Measurements from ENCODE around the gene TPM1.

TPM1 gene

DNA sequence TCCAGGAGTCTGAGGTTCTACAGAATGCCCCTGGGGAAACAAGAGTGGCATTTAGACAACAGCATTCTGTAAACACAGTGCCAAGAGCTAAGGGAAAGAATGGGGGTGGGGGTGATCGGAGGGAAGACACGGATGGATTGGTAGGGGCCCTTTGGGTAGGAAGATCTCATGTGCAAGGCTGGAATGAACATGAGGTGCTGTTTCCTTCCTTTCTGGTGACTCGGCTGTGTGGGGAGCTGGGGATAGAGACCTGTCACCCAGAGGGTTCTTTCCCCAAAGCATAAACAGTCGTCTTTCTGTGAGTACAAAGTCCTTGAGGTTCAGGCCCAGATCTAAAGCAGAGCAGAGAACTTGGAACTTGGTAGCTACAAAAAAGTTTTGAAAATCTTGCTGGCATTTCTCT, 11.7 kb downstream of the TPM1 start:
- no peak for DNase-seq (ENCODE audit: low read depth in 1 of 2, low spot score in 1 of 2)

DNA sequence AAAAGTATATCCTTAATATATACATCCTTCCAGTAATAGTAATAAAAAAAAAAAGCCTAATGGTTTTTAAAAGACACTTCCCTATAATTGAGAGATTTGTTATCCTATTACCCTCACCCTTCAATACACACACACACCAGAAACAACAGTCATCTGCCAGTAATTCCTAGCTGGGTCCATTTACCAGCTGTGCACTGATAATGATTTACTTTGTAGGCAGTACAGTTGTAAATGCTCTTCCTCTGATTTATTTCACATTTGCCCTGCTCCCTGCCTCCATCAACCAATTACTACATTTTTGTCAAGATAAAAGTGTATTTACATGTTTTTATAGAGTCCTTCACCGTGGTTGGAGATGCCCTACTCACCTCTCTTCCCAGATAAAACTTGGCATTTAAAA, 12.4 kb downstream of the TPM1 start:
- no peak for DNase-seq (ENCODE audit: low read depth in 1 of 2, low spot score in 1 of 2)

DNA sequence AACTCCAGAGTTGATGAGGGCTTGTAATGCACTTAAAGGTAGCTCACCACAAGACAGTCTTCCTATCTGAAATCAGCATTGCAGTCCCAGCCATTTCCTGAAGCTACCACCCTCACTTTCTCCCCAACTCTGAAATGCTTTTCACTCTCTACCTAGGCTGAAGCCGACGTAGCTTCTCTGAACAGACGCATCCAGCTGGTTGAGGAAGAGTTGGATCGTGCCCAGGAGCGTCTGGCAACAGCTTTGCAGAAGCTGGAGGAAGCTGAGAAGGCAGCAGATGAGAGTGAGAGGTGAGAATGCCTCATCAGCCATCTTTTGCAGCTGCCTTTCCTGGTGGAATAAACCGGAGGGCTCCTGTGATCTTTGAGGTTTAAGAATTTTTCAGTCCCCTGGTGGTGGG, 14.3 kb downstream of the TPM1 start:
- no peak for DNase-seq (ENCODE audit: low read depth in 1 of 2, low spot score in 1 of 2)

DNA sequence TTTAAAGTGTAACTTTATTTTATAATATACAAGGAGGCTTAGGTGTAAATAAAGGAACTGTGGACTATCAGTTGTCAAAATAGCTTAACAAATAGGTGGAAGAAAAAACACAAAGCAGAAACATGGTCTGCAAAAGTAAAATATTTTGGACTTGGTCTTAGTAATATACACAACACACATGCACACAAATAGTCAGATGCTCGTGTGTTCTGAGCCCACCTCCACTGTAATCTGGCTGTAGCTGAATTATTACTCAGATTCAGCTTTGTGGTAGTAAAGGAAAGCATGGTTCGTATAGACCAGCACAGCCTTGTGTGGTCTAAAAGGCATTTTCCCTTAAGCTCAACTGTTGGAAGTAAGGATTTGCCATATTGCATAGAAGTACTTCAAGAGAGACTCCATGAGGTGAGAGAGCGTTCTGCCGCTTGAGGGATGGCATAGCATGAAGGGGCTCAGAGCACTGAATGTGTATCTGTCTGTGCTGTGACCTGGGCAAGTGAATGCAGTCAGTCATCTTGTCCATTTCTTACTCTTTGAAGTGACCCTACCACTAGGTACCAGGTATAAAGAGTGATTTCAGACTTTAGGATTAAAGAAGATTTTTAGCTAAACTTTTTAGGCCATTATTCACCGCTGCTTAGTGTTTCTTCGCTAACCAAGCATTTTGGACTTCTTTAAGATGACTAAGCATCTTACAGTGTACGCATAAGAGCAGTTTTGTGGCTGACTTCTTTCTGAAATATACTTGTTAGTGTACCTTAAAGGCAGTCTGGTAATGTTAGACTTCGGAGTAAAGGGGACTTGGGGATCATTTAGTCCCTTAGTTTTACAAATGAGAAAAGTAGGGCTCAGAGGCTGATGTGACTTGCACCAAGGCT, 15.2 kb downstream of the TPM1 start:
- DNase-seq (ENCODE audit: low read depth in 1 of 2, low spot score in 1 of 2) = no peak

DNA sequence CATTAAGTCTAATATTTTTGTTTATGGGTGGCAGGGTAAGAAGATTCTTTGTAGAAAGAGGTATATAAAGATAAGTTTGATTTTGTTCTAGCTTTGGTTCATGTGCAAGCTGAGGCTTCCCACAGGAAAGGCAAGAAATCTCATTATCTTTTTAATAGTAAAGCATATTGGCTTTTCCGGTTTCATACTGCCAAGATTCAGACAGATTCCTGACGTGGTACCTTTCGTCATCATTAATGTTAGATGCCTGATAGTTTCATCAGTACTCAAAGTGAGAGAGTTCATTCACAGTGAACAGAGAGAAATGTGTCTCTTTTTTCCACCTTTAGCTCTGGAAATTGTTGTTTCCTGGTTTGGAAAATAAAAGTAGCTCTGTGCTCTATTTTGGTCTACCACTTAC, 16.5 kb downstream of the TPM1 start:
- DNase-seq (ENCODE audit: low read depth in 1 of 2, low spot score in 1 of 2) = no peak

DNA sequence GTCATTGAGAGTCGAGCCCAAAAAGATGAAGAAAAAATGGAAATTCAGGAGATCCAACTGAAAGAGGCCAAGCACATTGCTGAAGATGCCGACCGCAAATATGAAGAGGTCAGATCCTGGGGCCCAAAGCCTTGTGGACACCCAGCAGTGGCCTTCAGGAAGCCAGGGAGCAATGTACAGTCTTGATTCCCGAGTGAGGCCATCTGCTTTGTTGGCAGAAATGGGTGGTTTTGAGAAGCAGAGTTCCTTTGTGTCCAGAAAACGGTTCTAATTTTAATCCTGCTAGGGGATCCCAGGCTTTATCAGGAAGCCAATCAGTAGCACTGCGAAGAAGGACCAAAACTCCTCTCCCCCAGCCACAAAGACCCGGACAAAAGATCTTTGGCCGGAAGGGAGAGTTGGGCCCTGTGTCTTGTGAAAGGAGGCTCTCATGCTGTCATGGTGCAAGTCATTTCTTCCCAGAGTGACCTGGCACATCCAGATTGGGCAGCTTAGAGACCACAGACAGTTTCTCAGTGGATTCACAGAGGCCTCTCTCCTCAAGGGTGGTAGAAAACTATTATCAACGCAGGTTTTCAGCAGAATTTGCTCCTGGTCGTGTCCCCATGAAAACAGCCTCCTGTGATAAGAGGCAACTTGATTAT, 17.1 kb downstream of the TPM1 start:
- no peak for DNase-seq (ENCODE audit: low read depth in 1 of 2, low spot score in 1 of 2)

DNA sequence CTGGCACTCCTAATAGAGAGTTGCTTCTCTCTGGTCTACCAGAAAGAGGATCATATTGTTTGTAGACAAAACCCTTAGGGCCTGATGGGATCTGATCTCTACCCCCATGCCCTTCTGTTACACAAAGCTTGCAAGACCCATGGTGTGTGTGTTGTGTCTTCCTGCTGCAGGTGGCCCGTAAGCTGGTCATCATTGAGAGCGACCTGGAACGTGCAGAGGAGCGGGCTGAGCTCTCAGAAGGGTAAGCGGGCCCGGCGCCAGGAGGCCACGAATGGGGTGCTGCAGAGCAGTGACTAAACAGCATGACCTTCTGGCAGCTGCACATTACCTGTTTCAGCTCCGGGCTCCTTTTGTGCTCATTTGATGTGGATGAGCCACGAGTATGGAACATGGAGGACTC, 18.2 kb downstream of the TPM1 start:
- DNase-seq (ENCODE audit: low read depth in 1 of 2, low spot score in 1 of 2) = no peak

DNA sequence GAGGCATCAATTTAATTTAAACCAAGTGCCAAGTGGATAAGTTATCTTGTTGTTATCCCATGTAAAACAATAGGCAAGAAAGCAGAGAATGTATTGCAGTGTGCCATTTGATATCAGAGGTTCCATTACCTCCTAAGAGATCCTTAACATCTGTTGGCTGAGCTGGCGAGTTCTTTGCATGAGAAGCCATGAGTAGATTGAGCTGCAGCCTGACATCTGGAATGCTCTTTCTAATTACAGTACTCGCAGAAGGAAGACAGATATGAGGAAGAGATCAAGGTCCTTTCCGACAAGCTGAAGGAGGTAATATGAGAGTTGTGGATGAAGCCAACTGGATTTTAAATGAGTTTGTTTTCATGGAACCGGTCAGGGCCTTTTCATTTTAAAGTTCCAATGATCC, 19.4 kb downstream of the TPM1 start:
- DNase-seq (ENCODE audit: low read depth in 1 of 2, low spot score in 1 of 2) = no peak

DNA sequence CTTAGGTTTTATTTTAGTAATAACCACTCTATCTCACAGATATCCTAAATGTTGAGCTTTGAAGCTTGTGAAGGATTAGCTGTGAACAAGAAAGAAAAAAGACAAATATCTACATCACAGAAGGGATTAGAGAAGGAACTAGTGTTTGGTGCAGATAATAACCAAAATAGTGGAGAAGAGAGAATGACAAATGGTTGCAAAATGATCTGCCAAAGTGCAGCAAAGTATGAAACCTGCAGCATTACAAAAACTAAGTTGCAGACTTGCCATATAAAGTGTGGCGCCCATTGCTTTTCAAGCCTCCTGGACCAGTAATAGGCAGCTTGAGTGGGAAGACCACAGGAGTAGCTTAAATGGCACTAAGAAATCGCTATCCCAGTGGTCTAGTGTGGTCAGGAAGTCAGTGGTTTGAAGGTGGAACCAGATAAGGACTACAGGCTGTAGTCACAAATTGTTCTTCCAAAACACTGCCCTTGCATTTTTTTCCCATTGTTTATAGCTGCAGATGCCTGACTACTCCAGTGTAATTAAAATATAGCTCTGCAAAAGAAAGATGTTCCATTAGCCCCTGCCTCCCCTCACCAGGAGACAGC, 20.7 kb downstream of the TPM1 start:
- no peak for DNase-seq (ENCODE audit: low read depth in 1 of 2, low spot score in 1 of 2)

DNA sequence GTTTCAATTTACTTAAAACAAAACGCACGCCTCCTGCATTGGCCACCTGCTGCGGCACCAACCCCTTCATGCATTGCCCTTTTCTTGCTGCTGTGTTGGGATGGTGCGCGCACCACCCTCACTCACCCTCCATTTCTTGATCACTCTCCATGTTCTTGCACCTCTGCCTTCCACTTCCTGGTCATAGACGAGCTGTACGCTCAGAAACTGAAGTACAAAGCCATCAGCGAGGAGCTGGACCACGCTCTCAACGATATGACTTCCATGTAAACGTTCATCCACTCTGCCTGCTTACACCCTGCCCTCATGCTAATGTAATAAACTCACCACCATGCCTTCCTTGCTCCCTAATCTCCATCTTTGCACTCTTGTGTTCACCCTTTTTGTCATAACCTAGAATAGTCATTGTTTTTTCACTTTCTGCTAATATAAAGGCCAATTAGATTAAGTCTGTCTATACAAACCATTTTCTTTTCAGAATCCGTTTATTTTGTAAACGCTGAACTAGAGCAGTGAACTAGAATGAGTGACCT, 21.4 kb downstream of the TPM1 start:
- no peak for DNase-seq (ENCODE audit: low read depth in 1 of 2, low spot score in 1 of 2)

DNA sequence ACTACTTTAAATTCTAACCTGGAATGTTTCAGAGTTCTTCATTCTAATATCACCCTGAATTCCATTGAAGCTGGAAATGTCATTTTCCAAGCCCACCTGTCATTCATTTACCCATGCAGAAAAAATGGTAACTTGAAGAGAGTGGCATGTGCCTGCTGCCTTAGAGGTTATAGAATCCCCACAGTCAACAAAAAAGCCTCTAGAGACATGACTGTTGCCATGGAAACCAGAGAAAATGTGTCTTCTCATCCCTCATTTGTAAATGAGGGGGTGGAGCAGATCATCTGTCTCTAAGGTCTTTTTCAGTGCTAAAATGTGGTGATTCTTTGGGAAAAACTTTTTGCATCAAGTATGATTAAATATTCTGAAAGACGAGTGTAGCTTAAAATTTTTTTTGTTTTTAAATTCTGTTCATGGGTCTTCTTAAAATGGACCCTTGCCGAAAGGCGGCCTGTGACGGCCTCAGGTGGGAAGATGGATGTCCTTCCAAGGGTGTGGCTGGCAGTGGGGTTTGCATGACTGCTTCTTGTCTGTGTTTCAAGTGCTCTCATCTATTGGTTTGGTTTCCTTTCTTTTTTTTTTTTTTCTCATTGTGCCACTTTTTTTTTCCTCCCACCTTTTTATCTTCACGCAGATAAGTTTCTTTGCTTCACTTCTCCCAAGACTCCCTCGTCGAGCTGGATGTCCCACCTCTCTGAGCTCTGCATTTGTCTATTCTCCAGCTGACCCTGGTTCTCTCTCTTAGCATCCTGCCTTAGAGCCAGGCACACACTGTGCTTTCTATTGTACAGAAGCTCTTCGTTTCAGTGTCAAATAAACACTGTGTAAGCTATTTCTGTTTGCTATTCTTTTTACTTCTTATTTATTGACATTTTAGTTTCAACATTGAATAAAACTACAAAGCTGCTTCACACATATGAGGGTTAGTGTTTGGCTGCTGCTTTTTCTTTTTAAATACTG, 23.0 kb downstream of the TPM1 start:
- no peak for DNase-seq (ENCODE audit: low read depth in 1 of 2, low spot score in 1 of 2)

DNA sequence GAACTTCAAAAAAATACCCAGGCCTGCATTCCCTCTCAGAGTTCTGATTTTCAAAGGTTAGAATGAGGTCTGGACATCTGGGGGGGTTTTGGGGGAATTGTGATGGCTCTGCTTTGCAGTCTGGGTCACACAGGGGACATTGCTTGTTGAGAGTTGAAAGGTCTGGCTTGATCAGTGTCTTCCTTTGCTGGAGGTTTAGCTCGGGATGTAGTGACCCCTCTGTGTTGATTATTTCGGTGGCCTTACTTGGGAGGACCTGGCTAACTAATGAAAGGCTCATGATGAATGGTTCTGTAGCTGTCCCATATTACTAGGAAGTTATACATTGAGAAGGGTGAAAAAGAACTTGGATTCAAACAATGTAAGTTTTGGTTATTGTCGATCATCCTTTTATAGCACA, 23.7 kb downstream of the TPM1 start:
- DNase-seq (ENCODE audit: low read depth in 1 of 2, low spot score in 1 of 2) = no peak

DNA sequence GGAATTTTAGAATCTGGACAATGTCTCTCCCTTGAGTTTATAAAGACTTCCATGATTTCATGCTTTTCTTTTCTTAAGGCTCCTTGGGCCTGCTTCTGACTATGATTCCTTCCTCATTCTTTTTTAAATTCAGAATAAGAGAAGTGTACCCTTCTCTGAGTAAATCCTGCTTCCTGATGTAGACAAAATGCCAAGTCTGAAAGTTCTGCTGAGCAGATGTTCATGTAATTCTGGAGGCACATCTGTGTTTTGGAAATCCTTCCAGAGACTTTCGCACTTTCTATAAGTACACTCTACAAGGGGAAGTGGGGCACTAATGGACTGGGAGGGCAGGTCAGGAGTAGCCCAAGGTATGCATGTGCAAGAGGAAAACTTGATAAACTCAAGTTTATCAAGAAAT, 24.8 kb downstream of the TPM1 start:
- DNase-seq (ENCODE audit: low read depth in 1 of 2, low spot score in 1 of 2) = no peak

DNA sequence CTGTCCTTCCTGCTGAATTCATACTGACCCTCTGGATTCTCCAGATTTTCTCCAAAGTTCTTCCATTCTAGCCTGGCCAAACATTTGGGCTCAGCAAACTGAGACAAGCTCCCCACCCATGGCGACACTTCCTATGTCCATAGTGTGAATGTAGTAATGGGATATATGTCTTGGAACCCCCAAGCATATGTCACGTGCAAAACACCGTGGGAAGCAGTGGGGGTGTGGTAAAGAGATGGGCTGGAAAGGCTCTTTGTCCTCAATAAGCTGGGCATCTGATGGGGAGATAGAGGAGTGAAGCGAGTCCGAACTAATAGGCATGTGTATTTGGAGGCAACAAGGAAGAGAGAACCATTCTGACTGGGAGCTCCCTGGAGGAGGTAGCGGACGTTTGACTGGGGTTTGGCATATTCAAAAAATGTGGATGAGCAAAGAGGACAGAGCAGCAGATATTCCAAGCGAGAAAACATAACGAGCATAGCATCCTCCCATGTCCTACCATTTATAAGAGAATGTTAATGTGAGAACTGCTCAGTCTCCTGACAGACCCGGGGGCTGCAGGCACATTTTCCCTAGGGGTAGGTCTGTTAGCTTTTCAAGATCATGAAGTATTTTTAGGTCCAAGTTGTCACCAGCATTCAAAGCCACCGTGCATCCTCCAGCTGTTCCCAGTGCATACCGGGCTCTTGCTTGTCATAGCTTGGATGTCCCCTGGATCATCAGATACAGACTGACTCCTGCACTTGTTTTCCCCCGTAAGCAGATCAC, 25.6 kb downstream of the TPM1 start:
- no peak for DNase-seq (ENCODE audit: low read depth in 1 of 2, low spot score in 1 of 2)

DNA sequence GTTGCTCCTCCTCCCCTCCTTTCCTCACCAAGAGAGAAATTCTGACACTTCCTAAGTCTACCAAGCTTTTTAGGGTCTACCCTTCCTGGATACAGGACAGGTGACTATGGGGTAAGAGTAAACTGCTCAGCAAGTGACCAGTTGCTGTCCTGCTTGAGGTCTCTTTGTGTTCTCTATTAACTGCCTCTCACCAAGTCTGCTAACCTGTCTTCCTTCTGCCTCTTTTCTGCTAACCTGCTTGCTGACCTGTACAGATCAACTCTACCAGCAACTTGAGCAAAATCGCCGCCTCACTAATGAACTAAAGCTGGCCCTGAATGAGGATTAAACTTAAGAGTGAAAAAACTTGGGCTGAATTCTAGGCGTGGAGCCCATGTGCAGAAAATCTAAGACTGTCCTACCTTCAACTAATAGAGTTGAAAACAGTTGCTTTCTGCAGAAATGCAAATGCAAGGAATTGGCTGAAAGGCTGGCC, 27.1 kb downstream of the TPM1 start:
- no peak for DNase-seq (ENCODE audit: low read depth in 1 of 2, low spot score in 1 of 2)

DNA sequence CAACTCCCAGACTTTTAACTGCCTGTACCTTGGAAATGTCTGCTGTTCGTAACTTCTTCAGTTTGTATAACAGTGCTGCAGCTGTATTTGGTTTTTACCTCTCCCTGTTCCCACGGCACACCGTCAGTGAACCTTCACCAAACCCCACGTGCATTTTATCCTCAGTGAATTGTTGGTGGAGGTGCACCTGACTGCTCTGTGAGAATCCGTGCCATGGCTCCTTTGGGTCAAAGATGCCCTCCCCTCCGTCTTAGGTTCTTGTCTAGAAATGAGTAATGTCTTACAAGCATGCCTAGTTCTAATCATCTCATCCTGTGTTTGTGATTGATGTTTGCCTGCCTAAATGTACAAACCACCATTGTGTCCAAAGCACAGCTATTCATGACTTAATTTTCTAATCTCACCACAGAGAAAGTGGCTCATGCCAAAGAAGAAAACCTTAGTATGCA, 28.2 kb downstream of the TPM1 start:
- no peak for DNase-seq (ENCODE audit: low read depth in 1 of 2, low spot score in 1 of 2)

DNA sequence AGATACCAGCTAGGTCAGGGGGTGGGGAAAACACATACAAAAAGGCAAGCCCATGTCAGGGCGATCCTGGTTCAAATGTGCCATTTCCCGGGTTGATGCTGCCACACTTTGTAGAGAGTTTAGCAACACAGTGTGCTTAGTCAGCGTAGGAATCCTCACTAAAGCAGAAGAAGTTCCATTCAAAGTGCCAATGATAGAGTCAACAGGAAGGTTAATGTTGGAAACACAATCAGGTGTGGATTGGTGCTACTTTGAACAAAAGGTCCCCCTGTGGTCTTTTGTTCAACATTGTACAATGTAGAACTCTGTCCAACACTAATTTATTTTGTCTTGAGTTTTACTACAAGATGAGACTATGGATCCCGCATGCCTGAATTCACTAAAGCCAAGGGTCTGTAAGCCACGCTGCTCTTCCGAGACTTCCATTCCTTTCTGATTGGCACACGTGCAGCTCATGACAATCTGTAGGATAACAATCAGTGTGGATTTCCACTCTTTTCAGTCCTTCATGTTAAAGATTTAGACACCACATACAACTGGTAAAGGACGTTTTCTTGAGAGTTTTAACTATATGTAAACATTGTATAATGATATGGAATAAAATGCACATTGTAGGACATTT, 28.9 kb downstream of the TPM1 start:
- no peak for DNase-seq (ENCODE audit: low read depth in 1 of 2, low spot score in 1 of 2)

DNA sequence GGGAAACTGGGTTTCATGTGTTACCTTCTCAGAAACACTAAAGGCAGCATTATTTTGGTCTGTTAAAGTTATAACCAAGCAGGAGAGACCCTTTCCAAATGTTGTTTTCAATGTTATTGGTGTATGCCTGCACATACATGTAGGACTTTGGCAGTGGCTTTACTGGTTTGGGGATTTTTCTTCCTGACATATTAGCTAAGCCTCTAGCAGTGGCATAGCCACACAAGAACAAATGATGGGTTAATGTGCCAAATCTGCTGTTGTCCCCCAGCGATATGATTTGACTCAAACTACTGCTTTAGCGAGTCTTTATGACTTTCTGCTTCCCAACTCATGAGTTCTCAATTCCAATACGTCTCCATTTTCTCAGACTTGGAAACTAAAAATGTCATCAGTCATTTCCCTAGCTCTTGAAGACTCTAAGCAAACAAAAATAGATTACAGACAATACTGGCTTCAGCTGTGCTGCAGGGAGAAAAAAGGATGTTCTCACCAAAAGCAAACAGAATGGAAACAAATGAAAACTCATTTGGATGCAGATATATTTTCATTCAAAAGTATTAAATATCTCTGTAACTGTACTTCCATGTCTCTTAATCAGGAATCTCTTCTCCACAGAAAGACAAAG, 29.6 kb downstream of the TPM1 start:
- DNase-seq (ENCODE audit: low read depth in 1 of 2, low spot score in 1 of 2) = no peak

DNA sequence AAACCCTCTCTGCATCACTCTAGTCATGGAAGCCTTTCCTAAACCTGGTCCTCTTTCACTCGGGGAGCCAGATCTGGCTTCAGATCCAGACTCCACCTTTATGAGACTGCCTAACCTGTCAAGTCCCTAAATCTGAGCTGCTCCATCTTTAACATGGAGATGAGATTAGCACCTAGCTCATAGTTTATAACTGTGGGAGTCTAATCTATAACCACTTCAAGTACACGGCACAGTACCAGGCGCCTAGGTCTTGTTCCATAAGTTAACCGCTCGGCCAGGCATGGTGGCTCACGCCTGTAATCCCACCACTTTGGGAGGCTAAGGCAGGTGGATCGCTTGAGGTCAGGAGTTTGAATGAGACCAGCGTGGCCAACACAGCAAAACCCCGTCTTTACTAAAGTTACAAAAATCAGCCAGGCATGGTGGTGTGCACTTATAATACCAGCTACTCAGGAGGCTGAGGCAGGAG, 30.3 kb downstream of the TPM1 start:
- no peak for DNase-seq (ENCODE audit: low read depth in 1 of 2, low spot score in 1 of 2)
